GM10847 (cell line): ENCODE measurements around the gene IPPK.

Experiments used
- POLR2A ChIP-seq: IDR thresholded peaks from 2 replicates; pipeline ENCODE4 v1.6.1; 2011; ENCODE audit not compliant: insufficient read length; ENCODE audit errors: extremely low read depth

IPPK gene

GRCh38 chr9:92608241-92608908, 61.6 kb downstream of the IPPK start:
- TF ChIP-seq POLR2A: no peak

GRCh38 chr9:92607773-92608172, 62.2 kb downstream of the IPPK start:
- TF ChIP-seq POLR2A: no peak

- TF ChIP-seq POLR2A: no peak
Observed at GRCh38 chr9:92607088-92607487, 62.8 kb downstream of the IPPK start.

DNA sequence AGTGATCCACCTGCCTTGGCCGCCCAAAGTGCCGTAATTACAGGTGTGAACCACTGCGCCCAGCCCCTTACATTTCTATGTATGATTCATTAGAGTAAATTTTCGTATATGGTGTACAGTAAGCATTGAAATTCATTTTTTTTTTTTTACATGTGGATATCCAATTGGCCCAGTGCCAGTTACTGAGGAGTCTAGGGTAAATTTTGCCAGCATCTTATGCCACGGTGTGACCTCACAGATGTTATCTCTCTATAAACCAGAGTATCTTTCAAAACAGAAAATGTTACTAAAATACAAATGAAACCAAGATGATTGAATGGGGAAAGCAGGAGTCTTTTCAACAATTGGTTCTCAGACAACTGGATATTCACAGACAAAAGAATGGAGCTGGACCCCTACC, 64.7 kb downstream of the IPPK start:
- no peak for TF ChIP-seq POLR2A

- TF ChIP-seq POLR2A: no peak
Observed at GRCh38 chr9:92603990-92604389, 65.9 kb downstream of the IPPK start.

GRCh38 chr9:92603100-92603499, 66.8 kb downstream of the IPPK start:
- TF ChIP-seq POLR2A: no peak

- no peak for TF ChIP-seq POLR2A
Observed at GRCh38 chr9:92602413-92602812, 67.5 kb downstream of the IPPK start.

DNA sequence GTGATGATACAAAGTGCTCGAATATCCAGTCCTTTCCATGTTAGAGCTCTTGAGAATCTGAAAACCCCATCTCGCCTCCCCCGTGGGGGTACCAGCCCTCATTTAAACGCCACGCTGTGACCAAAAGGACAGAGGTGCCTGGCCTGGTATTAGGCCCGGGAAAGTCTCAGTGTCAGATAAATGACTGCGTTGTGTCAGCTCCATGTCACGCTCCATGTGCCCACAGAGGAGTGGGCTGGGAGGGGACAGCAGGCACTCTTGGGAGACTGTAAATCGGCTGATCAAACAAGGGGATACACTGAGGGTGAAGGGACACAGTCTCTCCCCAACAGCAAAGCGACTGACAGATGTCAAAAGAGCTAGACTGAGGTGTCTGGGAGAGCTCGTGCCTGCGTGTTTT, 68.5 kb downstream of the IPPK start:
- TF ChIP-seq POLR2A: no peak

DNA sequence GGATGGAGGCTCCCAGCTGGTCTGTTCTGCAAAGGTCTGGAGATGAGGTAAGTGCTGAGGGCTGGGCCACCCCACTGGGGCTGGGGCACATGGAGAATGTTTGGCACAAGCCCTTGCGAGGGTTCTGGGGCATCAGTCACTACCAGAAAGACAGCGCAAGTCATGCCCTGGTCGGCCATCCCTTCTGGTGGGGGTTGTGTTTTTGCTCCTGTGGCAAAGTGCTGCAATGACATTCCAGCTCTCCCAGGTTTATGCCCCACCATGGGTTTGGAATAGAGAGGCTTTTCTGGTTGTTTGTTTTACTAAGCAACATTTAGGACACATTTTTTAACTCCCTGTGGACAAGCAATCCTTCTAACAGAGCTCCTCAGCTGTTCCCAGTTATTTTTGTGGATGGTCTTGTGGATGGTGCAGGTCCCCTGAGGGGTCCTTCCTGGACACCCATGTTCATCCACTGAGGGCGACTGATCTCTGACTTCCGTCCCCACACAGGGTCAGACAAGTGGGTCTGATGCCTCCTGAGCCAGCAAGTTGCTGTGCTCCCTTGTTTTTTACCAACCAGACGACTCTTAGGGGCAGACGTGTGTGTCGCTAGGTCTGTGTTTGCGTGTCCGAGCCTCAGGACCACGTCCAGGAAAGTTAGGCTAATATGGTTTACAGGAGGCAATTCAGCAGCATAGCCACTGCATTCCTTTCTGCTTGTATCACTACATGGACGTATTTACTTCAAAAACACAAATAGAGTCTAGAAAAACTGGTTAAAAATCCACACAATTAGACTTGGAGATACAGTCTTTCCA, 69.3 kb downstream of the IPPK start:
- TF ChIP-seq POLR2A: no peak

GRCh38 chr9:92599938-92600461, 69.9 kb downstream of the IPPK start:
- no peak for TF ChIP-seq POLR2A

GRCh38 chr9:92598382-92598781, 71.5 kb downstream of the IPPK start:
- no peak for TF ChIP-seq POLR2A

DNA sequence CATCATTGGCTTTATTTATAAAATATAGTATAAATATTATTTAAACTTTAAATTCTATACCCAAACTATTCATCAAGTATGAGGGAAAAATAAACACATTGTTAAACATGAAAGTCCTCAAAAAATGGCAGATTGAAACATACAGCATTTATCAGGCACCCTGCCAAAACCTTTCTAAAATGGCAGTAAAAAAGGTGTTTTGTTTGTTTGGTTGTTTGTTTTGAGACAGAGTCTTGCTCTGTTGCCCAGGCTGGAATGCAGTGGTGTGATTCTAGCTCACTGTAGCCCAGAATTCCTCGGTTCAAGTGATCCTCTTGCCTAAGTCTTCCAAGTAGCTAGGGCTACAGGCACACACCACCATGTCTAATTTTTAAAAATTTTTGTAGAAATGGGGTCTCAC, 74.0 kb downstream of the IPPK start:
- TF ChIP-seq POLR2A: no peak

- no peak for TF ChIP-seq POLR2A
Observed at GRCh38 chr9:92592946-92593861, 76.7 kb downstream of the IPPK start.

- no peak for TF ChIP-seq POLR2A
Observed at GRCh38 chr9:92592537-92592936, 77.4 kb downstream of the IPPK start.

- no peak for TF ChIP-seq POLR2A
Observed at GRCh38 chr9:92590377-92590776, 79.6 kb downstream of the IPPK start.

DNA sequence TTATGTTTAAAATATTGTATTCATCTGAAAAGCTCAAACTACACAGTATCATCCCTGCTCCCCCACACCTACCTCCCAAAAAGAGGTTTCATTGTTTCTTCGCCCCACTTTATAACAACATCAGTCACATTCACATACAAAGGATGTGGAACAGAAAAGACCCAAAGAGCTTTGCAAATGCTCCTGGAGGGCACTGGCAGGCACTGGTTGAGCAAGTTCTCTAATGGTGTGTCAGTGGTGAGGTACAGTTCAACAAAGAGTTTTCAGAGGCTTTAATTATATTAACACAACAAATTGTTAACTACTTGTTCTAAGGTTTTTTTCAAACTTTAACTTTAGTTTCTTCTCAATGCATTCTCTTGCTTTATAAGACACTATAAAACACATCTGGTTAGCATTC, 80.0 kb downstream of the IPPK start:
- TF ChIP-seq POLR2A: no peak

GRCh38 chr9:92576175-92576574, 93.8 kb downstream of the IPPK start:
- no peak for TF ChIP-seq POLR2A
